Stomach (tissue), 9 donors: ENCODE results near the gene KANK3. TPM values are rescaled to one million over a fixed set of nuclear protein-coding genes. Genes with fewer than 3 reads are reported as not detected.
"Not testable (repeated sequence)": the region's sequence is repeated elsewhere in the genome, so short reads cannot be mapped to it uniquely, and the experiment has no call there.

Experiments
- DNase-seq, 2 donors: peaks; one replicate each; pipeline versions ENCODE4 v3.0.0 to v3.0.0-alpha.2; 2013 to 2019
- H3K27ac ChIP-seq, 5 donors: fragments of 200-600 bp in 4 of 5; sonication (generic) in 4 of 5; one replicate each; pipeline ENCODE4 v1.5.1; 2013 to 2019; ENCODE audit warnings: mild to moderate bottlenecking in 1 of 5, moderate library complexity in 1 of 5
- H3K27me3 ChIP-seq, 3 donors: fragments of 200-600 bp; sonication (generic); one replicate each; pipeline ENCODE4 v1.5.1; 2017 to 2019; ENCODE audit warnings: mixed run types in 1 of 3
- H3K36me3 ChIP-seq, 4 donors: fragments of 200-600 bp; sonication (generic); 1 replicate in 3 of 4; 2 replicates in 1 of 4; pipeline ENCODE4 v1.5.1; 2016 to 2019
- H3K4me1 ChIP-seq, 4 donors: fragments of 200-600 bp; sonication (generic); one replicate each; pipeline ENCODE4 v1.5.1; 2016 to 2019
- H3K4me3 ChIP-seq, 4 donors: fragments of 200-600 bp; sonication (generic) in 3 of 4; one replicate each; pipeline ENCODE4 v1.5.1; 2016 to 2019; ENCODE audit warnings: mild to moderate bottlenecking in 1 of 4
- H3K9me3 ChIP-seq, 4 donors: fragments of 200-600 bp; sonication (generic); one replicate each; pipeline ENCODE4 v1.5.1; 2016 to 2019
- CTCF ChIP-seq, 7 experiments: fragments of 450-650 bp in 4 of 7; fragments of 200-600 bp in 3 of 7; sonication (generic) in 3 of 7; IDR thresholded peaks; one replicate each; pipeline ENCODE4 v1.5.1; 2016 to 2019; ENCODE audit warnings: antibody characterized with exemption in 7 of 7, control low read depth in 2 of 7, mild to moderate bottlenecking in 1 of 7
- EP300 ChIP-seq: sonication (generic); formaldehyde crosslinking; IDR thresholded peaks from one replicate; pipeline ENCODE4 v1.6.1; 2017; ENCODE audit warnings: antibody characterized with exemption
- POLR2A ChIP-seq, 4 donors: fragments of 450-650 bp; IDR thresholded peaks; one replicate each; pipeline ENCODE4 v1.6.1; 2016; ENCODE audit warnings: antibody characterized with exemption in 4 of 4, control low read depth in 2 of 4, mild to moderate bottlenecking in 1 of 4, moderate library complexity in 1 of 4
- POLR2AphosphoS5 ChIP-seq, 3 donors: sonication (generic); formaldehyde crosslinking; IDR thresholded peaks; one replicate each; pipeline ENCODE4 v1.6.1; 2016; ENCODE audit warnings: antibody characterized with exemption in 3 of 3
- WGBS, 5 donors: extraction: QIAGEN DNeasy Blood & Tissue Kit in 3 of 5; methylation state at CpG; one replicate each; pipeline versions ENCODE4 v1.1.5 to v1.1.7; 2013 to 2018; 5-methylcytosine and 5-hydroxymethylcytosine counted together
- intact Hi-C: fragments of 100-400 bp; cut with DNase I; formaldehyde crosslinking; loops from one replicate; pipeline ENCODE4 v1.15.1; 2023; ENCODE audit warnings: low total_unique reads
- polyA plus RNA-seq, 3 donors: library from polyadenylated mRNA; stranded (reverse); fragments of 200-250 nt; gene quantifications; one replicate each; pipeline ENCODE4 v1.2.3, GENCODE V29; 2013
- total RNA-seq, 5 donors: library from RNA; depleted of rRNA; stranded (reverse); fragments of >200 nt; gene quantifications; one replicate each; pipeline versions ENCODE4 v1.1.0 to v1.2.3, GENCODE V29; 2014 to 2016
- donor health status: healthy with polysubstance abuse.
- donor health status: Bipolar disorder and iron deficiency.
- donor health status: healthy.

Gene KANK3
- total and polyA plus RNA-seq, 8 donors: 4.4 to 72.4 (median 7.2) TPM; not detected in 1

- TF ChIP-seq POLR2AphosphoS5 (IDR thresholded peaks at IDR 0.05): no peak
- TF ChIP-seq POLR2A (IDR thresholded peaks at IDR 0.05): no peak
- no peak for TF ChIP-seq EP300
- no peak for TF ChIP-seq CTCF (IDR thresholded peaks at IDR 0.05)
- peaks cover 36 to 56% (median 44%) of the 10 kb centered on the region in 4 donors for H3K36me3 ChIP-seq
- DNase-seq: no peak
- peaks cover 20 to 71% (median 37%) of the 10 kb centered on the region in 4 donors for H3K4me1 ChIP-seq
- 79 to 83% (median 80%) methylated on average over 19 of the region's 19 CpGs for WGBS, 5 donors
- no peaks in the 10 kb centered on the region for H3K9me3 ChIP-seq
- H3K27ac ChIP-seq: peak overlapping the region in 4 of 5 donors; percentile 92 to 97 (median 93)
- intact Hi-C loops: loop anchor here (5.0 kb wide), 1 partner anchor 58 kb away; no protein-coding TSS in a partner anchor
- peak overlapping the region; percentile 79 to 94 (median 84) for H3K4me3 ChIP-seq
- H3K27me3 ChIP-seq: no peaks in the 10 kb centered on the region
Observed at GRCh38 chr19:8319807-8320520, 23.1 kb downstream of the KANK3 start.

DNA sequence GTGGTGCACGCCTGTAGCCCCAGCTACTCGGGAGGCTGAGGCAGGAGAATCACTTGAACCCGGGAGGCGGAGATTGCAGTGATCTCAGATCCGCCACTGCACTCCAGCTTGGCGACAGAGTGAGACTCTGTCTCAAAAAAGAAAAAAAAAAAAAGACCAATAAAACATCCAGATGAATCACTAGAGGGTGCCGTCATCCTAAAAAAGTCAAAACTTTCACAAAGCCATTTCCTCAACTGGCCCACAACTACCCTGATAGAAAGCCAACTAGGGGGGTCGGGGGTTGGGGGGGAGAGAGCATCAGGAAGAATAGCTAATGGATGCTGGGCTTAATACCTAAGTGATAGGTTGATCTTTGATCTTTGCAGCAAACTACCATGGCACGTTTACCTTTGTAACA, 24.2 kb downstream of the KANK3 start:
- not testable (repeated sequence) for H3K4me3 ChIP-seq, DNase-seq, H3K27ac ChIP-seq, H3K9me3 ChIP-seq, H3K27me3 ChIP-seq
- H3K36me3 ChIP-seq: peaks cover 43 to 59% (median 47%) of the 10 kb centered on the region in 4 donors
- H3K4me1 ChIP-seq: peaks cover 20 to 62% (median 37%) of the 10 kb centered on the region in 4 donors
- intact Hi-C loops: loop anchor here (5.0 kb wide), 1 partner anchor 57 kb away; no protein-coding TSS in a partner anchor
- 67 to 80% (median 74%) methylated on average over 9 of the region's 9 CpGs for WGBS, 5 donors

DNA sequence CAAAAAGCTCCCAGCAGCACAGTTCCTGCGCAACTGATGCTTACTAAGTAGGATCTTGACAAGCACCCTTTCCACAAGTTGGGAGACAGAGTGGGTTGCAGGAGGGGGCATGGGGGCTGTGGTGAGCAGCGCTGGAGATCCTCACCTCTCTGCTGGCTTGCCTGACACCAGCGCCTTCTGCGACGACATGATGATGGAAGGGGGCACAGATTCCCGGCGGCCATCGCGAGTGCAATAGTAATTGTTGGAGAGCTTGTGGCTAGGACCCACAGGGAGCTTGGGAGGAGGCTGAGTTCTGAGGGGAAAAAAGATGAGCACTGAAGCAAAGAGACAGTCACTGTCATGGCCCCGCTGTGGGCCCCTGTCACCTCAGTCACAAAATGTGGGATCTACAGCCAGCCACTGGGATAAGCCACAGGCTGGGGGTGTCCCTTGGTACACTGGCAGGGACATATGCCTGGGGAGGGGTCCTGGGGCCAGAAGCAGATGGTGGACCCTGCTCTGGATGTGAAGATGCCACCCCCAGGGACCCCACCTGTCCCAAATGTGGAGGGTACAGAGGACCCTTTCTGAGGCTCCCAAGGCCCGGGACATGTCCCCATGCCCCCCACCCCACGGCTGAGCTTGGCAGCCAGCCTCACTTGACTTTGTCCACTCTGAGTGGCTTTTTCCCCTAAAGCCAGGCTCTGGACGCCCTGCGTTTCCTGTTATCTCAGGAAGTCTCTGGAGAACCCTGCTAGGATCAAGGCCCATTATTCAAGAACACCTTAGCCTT, 26.5 kb downstream of the KANK3 start:
- 76 to 89% (median 86%) methylated on average over 14 of the region's 14 CpGs for WGBS, 5 donors
- intact Hi-C loops: loop anchor here (5.0 kb wide), 1 partner anchor 54 kb away; no protein-coding TSS in a partner anchor
- peaks cover 39 to 67% (median 55%) of the 10 kb centered on the region in 4 donors for H3K36me3 ChIP-seq
- H3K27me3 ChIP-seq: no peaks in the 10 kb centered on the region
- H3K4me1 ChIP-seq: peaks cover 8 to 40% (median 22%) of the 10 kb centered on the region in 4 donors
- DNase-seq: no peak
- no peak overlapping the region for H3K4me3 ChIP-seq
- H3K27ac ChIP-seq: no peak overlapping the region
- no peaks in the 10 kb centered on the region for H3K9me3 ChIP-seq
- TF ChIP-seq POLR2A (IDR thresholded peaks at IDR 0.05): no peak

- not testable (repeated sequence) for H3K4me3 ChIP-seq, DNase-seq, H3K9me3 ChIP-seq, H3K27me3 ChIP-seq, H3K27ac ChIP-seq
- H3K4me1 ChIP-seq: peaks cover 3 to 34% (median 16%) of the 10 kb centered on the region in 4 donors
- intact Hi-C loops: loop anchor here (5.0 kb wide), 1 partner anchor 53 kb away; no protein-coding TSS in a partner anchor
- H3K36me3 ChIP-seq: peaks cover 51 to 81% (median 70%) of the 10 kb centered on the region in 4 donors
- WGBS, 5 donors: 82 to 92% (median 87%) methylated on average over 11 of the region's 11 CpGs
Observed at GRCh38 chr19:8314981-8315640, 28.0 kb downstream of the KANK3 start.

DNA sequence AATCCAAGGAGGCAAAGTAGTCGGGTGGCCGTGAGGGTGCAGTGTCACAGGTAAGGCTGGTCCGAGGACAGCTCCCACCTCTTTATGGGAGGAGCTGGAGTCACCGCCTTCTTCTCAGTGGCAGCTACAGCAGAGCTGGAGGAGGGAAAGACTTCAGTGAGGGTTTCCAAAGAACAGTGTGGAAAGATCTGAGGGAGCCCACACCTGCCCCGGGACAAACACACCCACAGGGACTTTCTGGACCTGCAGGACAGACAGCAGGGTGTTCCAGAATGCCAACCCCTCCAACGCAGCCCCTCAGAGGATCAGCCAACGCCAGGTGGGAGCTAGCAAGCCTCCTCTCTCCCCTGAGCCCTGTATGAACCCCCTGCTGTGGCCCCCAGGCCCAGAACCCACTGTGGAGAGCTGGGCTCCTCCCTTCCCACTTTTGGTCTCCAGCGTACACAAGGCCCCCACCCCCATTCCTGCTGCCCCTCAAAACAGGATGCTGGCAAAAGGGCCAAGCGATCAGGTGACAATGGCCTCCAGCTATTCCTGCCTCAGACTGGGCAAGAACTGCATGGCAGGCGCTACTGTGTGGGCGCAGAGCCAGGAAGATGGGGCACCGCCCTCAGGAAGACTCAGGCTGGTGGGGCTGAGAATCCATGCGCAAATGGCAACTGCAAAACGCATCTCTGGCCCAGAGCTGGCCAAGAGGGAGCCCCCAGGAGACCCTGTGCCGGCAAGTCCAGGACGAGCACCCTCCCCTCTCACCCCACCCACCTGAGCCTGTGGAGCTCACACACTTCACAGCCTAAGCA, 31.4 kb downstream of the KANK3 start:
- peaks cover 48 to 75% (median 73%) of the 10 kb centered on the region in 4 donors for H3K36me3 ChIP-seq
- peak in 1 of 2 donors; percentile 9 for DNase-seq
- H3K27ac ChIP-seq: peak overlapping the region in 2 of 5 donors; percentile 14 to 19
- WGBS, 5 donors: 56 to 69% (median 66%) methylated on average over 9 to 16 of the region's 16 CpGs
- intact Hi-C loops: no loop called here
- H3K27me3 ChIP-seq: no peaks in the 10 kb centered on the region
- H3K4me1 ChIP-seq: peaks cover 23 to 38% (median 34%) of the 10 kb centered on the region in 4 donors
- TF ChIP-seq POLR2A (IDR thresholded peaks at IDR 0.05) (no peak), POLR2AphosphoS5 (IDR thresholded peaks at IDR 0.05) (no peak), EP300 (no peak), CTCF (IDR thresholded peaks at IDR 0.05) (no peak)
- no peaks in the 10 kb centered on the region for H3K9me3 ChIP-seq
- no peak overlapping the region for H3K4me3 ChIP-seq
